Upper lobe of right lung (tissue), 1 donor: Measurements from ENCODE around the gene PRR12. TPM values are rescaled to one million over a fixed set of nuclear protein-coding genes. Genes with fewer than 3 reads are reported as not detected.

ENCODE experiments used
- ATAC-seq: fragments of 200-7000 bp; cut with Tn5 transposase; one replicate; pipeline ENCODE4 v1.9.1; 2020; ENCODE audit warnings: mild to moderate bottlenecking, moderate library complexity
- DNase-seq: peaks from one replicate; pipeline ENCODE4 v3.0.0-alpha.2; 2020
- H3K27ac ChIP-seq: fragments of 200-600 bp; one replicate; pipeline ENCODE4 v1.8.0; 2022
- H3K27me3 ChIP-seq: fragments of 200-600 bp; one replicate; pipeline ENCODE4 v1.8.0; 2022; ENCODE audit warnings: mild to moderate bottlenecking
- H3K36me3 ChIP-seq: fragments of 200-600 bp; one replicate; pipeline ENCODE4 v1.8.0; 2022
- H3K4me1 ChIP-seq: fragments of 200-600 bp; one replicate; pipeline ENCODE4 v1.8.0; 2022
- H3K4me3 ChIP-seq: fragments of 200-600 bp; one replicate; pipeline ENCODE4 v1.8.0; 2022; ENCODE audit warnings: mild to moderate bottlenecking
- H3K9me3 ChIP-seq: fragments of 200-600 bp; one replicate; pipeline ENCODE4 v1.8.0; 2022
- intact Hi-C: fragments of 100-400 bp; cut with DNase I; formaldehyde crosslinking; loops from one replicate; pipeline ENCODE4 v1.11.0; 2022
- total RNA-seq: library from RNA; stranded (reverse); fragmentation: NEBNext Ultra II Directional; extraction: Animal tissue kit (Norgen Biotek cat#: 25700); gene quantifications from one replicate; pipeline ENCODE4 v1.2.1, GENCODE V29; 2021
- TF ChIP-seq, protein P1 (sequence below): fragments of 200-600 bp; IDR thresholded peaks from one replicate; pipeline ENCODE4 v1.8.0; 2022; ENCODE audit warnings: antibody characterized with exemption
- donor health status: DM: no; HTN: yes; CAD: no; lungs with severe emphysema.

PRR12 gene
- total RNA-seq, 1 donor from 2014 or later: 30.9 TPM

DNA sequence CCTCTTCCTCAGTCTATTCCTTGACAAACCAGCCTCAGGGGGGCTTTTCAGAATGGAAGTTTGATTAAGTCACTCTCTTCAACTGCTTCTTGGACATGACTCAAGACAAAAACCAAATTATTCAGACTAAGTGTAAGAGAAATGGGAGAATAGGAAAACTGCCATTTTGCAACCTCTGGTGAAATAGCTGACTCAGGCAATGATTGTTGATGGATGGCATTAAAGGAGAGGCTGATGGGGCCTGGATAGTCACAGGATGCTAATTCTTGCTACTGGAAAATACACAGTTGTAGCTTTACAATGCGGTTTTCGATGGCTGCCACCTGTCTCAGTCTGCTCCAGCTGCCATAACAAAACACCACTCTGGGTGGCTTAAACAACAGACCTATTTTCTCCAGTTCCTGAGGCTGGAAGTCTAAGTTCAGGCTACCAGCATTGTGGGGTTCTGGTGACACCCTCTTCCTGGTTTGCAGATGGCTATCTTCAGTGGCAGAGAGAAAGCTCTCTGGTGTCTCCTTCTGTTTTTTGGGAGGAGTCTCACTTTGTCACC, 16.7 kb upstream of the PRR12 start:
- no peaks in the 10 kb centered on the region for H3K9me3 ChIP-seq
- peaks cover 12% of the 10 kb centered on the region for H3K4me1 ChIP-seq
- ATAC-seq (no peak), DNase-seq (no peak)
- H3K36me3 ChIP-seq: peaks cover 27% of the 10 kb centered on the region
- H3K27me3 ChIP-seq: no peaks in the 10 kb centered on the region
- TF ChIP-seq, protein P1, sequence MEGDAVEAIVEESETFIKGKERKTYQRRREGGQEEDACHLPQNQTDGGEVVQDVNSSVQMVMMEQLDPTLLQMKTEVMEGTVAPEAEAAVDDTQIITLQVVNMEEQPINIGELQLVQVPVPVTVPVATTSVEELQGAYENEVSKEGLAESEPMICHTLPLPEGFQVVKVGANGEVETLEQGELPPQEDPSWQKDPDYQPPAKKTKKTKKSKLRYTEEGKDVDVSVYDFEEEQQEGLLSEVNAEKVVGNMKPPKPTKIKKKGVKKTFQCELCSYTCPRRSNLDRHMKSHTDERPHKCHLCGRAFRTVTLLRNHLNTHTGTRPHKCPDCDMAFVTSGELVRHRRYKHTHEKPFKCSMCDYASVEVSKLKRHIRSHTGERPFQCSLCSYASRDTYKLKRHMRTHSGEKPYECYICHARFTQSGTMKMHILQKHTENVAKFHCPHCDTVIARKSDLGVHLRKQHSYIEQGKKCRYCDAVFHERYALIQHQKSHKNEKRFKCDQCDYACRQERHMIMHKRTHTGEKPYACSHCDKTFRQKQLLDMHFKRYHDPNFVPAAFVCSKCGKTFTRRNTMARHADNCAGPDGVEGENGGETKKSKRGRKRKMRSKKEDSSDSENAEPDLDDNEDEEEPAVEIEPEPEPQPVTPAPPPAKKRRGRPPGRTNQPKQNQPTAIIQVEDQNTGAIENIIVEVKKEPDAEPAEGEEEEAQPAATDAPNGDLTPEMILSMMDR: no peak
- no peak overlapping the region for H3K4me3 ChIP-seq
- no peak overlapping the region for H3K27ac ChIP-seq
- intact Hi-C loops: no loop called here

DNA sequence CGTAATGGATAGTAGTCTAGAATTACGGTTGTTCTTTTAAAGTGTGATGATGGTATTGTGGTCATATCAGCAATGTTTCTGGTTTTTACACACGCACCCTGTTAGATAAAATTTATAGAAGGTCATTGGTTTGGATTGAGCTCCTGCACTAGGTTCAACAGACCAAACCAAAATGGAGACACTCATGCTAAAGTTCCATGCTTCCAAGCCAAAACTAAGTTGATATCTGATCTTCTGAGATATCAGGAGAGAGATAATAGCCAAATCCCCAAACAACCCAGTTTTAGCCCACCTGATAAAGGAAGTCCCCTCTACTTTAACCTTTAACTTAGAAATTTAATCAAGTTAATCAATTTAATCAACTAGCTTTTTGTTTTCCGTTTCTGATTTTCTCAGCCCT, 11.8 kb upstream of the PRR12 start:
- Histone ChIP-seq H3K4me3 (peak overlapping the region; percentile 70), H3K27ac (no peak overlapping the region), H3K27me3 (no peaks in the 10 kb centered on the region), H3K4me1 (peaks cover 9% of the 10 kb centered on the region), H3K36me3 (peaks cover 21% of the 10 kb centered on the region), H3K9me3 (no peaks in the 10 kb centered on the region)
- intact Hi-C loops: no loop called here
- DNase-seq (no peak), ATAC-seq (no peak)
- TF ChIP-seq, protein P1: no peak

DNA sequence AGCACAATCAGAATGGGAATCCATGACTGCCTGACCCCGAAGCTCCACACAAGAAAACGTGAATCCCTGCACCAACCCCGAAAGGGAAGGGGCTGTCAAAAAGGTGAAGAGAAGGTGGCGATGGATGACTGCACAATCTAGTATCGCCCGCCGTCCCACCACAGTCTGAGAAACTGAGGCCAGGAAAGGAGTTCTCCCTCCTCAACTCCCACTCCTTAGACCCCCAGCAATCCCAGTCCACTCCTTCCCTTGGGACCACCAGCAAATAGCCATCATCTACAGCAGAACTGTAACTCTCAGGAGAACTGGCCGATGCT, 11.1 kb upstream of the PRR12 start:
- no peaks in the 10 kb centered on the region for H3K27me3 ChIP-seq
- no peak for ATAC-seq
- intact Hi-C loops: no loop called here
- H3K9me3 ChIP-seq: no peaks in the 10 kb centered on the region
- peaks cover 17% of the 10 kb centered on the region for H3K36me3 ChIP-seq
- TF ChIP-seq, protein P1: no peak
- no peak for DNase-seq
- H3K4me3 ChIP-seq: peak overlapping the region; percentile 70
- H3K4me1 ChIP-seq: peaks cover 9% of the 10 kb centered on the region
- peak overlapping the region; percentile 76 for H3K27ac ChIP-seq

DNA sequence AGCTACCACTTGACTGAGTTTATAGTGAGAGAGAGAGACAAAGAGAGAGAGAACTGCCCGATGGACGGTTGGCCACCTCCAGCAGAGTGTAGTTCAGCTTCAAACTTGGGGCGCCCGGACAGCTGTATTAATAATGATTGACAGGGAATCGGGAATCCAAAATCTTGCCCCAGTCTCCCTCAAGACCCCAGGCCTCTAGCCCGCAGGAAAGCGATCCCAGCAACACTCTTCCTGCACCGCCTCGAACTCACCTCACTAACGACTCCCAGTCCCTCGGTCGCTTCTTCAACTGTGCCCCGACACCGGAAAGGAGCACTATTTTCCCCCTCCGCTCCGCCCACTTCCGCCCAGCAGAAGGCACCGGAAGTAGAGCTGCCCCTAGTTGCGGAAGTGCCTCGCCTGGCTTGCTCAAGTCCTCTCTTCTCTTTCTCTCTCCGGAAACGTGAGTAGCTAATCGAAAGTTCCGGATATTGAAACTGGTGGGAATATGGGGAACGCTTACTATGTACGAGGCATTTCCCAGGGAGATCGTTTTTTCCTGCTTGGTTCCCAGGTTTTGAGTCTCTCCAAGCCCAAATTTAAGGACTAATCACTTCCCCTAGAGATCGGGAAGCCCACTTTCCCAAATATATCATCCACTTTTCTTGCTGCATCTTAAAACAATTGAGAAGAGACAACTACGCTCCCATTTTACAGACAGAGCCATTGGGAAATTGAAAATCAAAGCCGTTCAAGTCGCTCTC, 10.5 kb upstream of the PRR12 start, which contains the start of gene NOSIP:
Gene NOSIP (minus strand): TSS at position 293 of the 743 bp plus-strand sequence. CDS start 19,865 bp downstream, outside the sequence.
- H3K36me3 ChIP-seq: peaks cover 12% of the 10 kb centered on the region
- peak within 1 kb of the TSS; percentile 76 for H3K27ac ChIP-seq
- intact Hi-C loops: no loop called here
- no peaks in the 10 kb centered on the region for H3K27me3 ChIP-seq
- DNase-seq: peak; percentile 96
- peak within 1 kb of the TSS; percentile 70 for H3K4me3 ChIP-seq
- TF ChIP-seq, protein P1: no peak
- peaks cover 9% of the 10 kb centered on the region for H3K4me1 ChIP-seq
- peak; percentile 98 for ATAC-seq
- H3K9me3 ChIP-seq: no peaks in the 10 kb centered on the region

DNA sequence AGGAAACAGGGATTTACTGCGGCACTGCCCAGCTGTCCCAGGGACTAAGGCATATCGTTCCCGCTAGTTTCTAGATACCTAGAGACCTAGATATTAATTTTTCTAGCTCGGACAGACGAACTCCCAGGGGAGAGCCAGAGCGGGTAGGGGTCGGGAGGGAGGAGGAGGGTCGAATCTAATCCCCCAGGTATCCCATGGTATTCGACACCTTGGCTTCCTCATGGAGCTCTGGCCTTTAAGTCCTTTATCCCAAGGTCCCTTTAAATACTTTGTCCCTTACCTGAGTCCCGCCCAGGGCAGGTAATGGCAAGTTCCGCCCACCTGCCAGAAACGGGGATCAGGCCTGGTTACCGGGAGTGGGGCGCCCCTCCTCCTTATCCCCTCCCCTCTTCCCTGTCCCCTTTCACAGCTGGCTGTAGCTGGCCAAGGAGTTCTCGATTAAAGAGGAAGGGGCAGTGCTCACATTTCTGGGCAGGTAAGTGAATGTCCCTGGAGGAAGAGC, 9.9 kb upstream of the PRR12 start, which contains the start of gene PRRG2:
Gene PRRG2 (plus strand): TSS at position 310 of the 502 bp plus-strand sequence. CDS start 1,904 bp downstream, outside the sequence.
- peaks cover 9% of the 10 kb centered on the region for H3K4me1 ChIP-seq
- TF ChIP-seq, protein P1: no peak
- no peaks in the 10 kb centered on the region for H3K9me3 ChIP-seq
- peaks cover 6% of the 10 kb centered on the region for H3K36me3 ChIP-seq
- H3K27me3 ChIP-seq: no peaks in the 10 kb centered on the region
- DNase-seq: peak; percentile 78
- H3K27ac ChIP-seq: peak within 1 kb of the TSS; percentile 76
- ATAC-seq: peak; percentile 70
- H3K4me3 ChIP-seq: peak within 1 kb of the TSS; percentile 70
- intact Hi-C loops: no loop called here
